Fibroblast of lung (primary cell): ENCODE results near the gene PRRT2.

Source experiments
- CTCF ChIP-seq, 2 donors: IDR thresholded peaks in 1 of 2; conservative IDR thresholded peaks in 1 of 2; 1 replicate in 1 of 2; 2 replicates in 1 of 2; pipeline ENCODE4 v1.5.1; 2011 to 2012; ENCODE audit warnings: low read length in 2 of 2, control low read depth in 1 of 2, inconsistent platforms in 1 of 2, low read depth in 1 of 2, mild to moderate bottlenecking in 1 of 2
- EZH2 ChIP-seq: IDR thresholded peaks from 2 replicates; pipeline ENCODE4 v1.5.1; 2012; ENCODE audit warnings: low read length, control low read depth, mild to moderate bottlenecking; ENCODE audit errors: missing control alignments

DNA sequence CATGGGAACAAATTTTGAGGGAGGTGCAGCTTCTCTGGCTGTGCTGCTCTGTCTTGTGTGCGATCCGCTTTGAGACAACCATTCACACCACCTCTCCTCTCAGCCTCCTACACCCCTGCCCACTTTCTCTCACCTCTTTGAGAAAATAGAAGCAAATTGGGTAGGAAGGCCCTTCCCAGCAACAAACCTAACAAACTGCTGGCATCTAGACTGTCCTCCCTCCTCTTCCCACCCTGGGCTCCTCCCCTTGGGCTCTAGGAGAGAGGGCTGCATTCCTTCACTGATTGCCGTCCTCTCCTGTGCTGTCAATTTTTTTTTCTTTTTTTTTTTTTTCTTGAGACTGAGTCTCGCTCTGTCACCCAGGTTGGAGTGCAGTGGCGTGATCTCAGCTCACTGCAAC lies 37.5 kb downstream of the PRRT2 start:
- no peak for TF ChIP-seq CTCF (conservative IDR thresholded peaks at IDR 0.05 in 1 of 2, IDR thresholded peaks at IDR 0.05 in 1 of 2; ENCODE audit: low read depth in 1 of 2, low read length in 2 of 2)
- no peak for TF ChIP-seq EZH2
